Peyer's patch (tissue), 4 donors: ENCODE measurements around the gene RBM33. TPM values are rescaled to one million over a fixed set of nuclear protein-coding genes. Genes with fewer than 3 reads are reported as not detected.
"Not testable (repeated sequence)": the region's sequence is repeated elsewhere in the genome, so short reads cannot be mapped to it uniquely, and the experiment has no call there.

Experiments
- DNase-seq, 3 donors: peaks; one replicate each; pipeline ENCODE4 v3.0.0-alpha.2; 2017 to 2019
- H3K27ac ChIP-seq, 4 donors: fragments of 200-600 bp; sonication (generic); one replicate each; pipeline ENCODE4 v1.5.1; 2016 to 2019
- H3K27me3 ChIP-seq, 2 donors: fragments of 200-600 bp; sonication (generic); one replicate each; pipeline ENCODE4 v1.5.1; 2019
- H3K36me3 ChIP-seq, 3 donors: fragments of 200-600 bp; sonication (generic); one replicate each; pipeline ENCODE4 v1.5.1; 2016 to 2019
- H3K4me1 ChIP-seq, 4 donors: fragments of 200-600 bp; sonication (generic); one replicate each; pipeline ENCODE4 v1.5.1; 2016 to 2019
- H3K4me3 ChIP-seq, 4 donors: fragments of 200-600 bp; sonication (generic); 1 replicate in 3 of 4; 2 replicates in 1 of 4; pipeline ENCODE4 v1.5.1; 2016 to 2019; ENCODE audit warnings: mild to moderate bottlenecking in 1 of 4
- H3K9me3 ChIP-seq, 4 donors: fragments of 200-600 bp; sonication (generic); one replicate each; pipeline ENCODE4 v1.5.1; 2016 to 2019; ENCODE audit warnings: mild to moderate bottlenecking in 1 of 4
- POLR2A ChIP-seq, 2 donors: fragments of 450-650 bp; IDR thresholded peaks; one replicate each; pipeline ENCODE4 v1.5.1; 2017; ENCODE audit warnings: antibody characterized with exemption in 2 of 2, mild to moderate bottlenecking in 2 of 2, moderate library complexity in 2 of 2
- total RNA-seq, 4 donors: library from RNA; depleted of rRNA; stranded (reverse); fragments of >200 nt; gene quantifications; one replicate each; pipeline ENCODE4 v1.1.0, GENCODE V29; 2016
- TF ChIP-seq, protein P1 (sequence below), 6 experiments: fragments of 450-650 bp in 4 of 6; fragments of 200-600 bp in 2 of 6; sonication (generic) in 1 of 6; IDR thresholded peaks; one replicate each; pipeline ENCODE4 v1.5.1; 2017 to 2019; ENCODE audit warnings: antibody characterized with exemption in 6 of 6, mild to moderate bottlenecking in 3 of 6, moderate library complexity in 1 of 6

RBM33 gene
- total RNA-seq, 4 donors from 2014 or later = 87.4 to 191 (median 123) TPM

DNA sequence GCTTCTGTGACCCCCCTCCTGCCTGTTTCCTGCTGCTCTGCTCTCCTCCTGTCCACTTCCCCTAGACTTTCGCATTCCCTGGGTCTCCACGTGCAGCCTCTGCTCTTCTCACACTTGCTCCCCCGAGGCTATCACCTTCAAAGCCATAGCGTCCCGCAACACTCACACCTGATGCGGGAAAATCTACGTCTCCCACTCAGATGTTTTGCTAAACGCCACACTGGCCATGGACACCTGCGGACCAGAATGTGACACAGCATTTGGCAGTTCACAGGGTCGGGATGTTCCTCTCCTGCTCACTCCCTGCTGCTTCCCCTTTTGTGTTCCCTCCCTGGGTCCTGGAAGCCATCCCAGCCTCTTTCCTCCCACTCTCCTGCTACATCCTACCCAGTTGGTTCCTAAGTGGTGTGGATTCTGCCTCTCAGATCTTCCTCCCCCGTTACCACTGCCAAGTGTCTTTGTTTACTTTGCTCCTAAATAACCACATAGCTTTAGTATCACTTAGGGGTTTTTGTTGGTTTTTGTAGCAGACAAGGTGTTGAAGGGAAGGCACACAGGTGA is 33.7 kb upstream of the RBM33 start:
- Histone ChIP-seq H3K27me3 (no peaks in the 10 kb centered on the region), H3K27ac (no peak overlapping the region), H3K36me3 (no peaks in the 10 kb centered on the region), H3K4me1 (no peaks in the 10 kb centered on the region), H3K9me3 (no peaks in the 10 kb centered on the region), H3K4me3 (no peak overlapping the region)
- no peak for DNase-seq
- TF ChIP-seq, protein P1, sequence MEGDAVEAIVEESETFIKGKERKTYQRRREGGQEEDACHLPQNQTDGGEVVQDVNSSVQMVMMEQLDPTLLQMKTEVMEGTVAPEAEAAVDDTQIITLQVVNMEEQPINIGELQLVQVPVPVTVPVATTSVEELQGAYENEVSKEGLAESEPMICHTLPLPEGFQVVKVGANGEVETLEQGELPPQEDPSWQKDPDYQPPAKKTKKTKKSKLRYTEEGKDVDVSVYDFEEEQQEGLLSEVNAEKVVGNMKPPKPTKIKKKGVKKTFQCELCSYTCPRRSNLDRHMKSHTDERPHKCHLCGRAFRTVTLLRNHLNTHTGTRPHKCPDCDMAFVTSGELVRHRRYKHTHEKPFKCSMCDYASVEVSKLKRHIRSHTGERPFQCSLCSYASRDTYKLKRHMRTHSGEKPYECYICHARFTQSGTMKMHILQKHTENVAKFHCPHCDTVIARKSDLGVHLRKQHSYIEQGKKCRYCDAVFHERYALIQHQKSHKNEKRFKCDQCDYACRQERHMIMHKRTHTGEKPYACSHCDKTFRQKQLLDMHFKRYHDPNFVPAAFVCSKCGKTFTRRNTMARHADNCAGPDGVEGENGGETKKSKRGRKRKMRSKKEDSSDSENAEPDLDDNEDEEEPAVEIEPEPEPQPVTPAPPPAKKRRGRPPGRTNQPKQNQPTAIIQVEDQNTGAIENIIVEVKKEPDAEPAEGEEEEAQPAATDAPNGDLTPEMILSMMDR (IDR thresholded peaks at IDR 0.05) = no peak
- TF ChIP-seq POLR2A (IDR thresholded peaks at IDR 0.05) = no peak

DNA sequence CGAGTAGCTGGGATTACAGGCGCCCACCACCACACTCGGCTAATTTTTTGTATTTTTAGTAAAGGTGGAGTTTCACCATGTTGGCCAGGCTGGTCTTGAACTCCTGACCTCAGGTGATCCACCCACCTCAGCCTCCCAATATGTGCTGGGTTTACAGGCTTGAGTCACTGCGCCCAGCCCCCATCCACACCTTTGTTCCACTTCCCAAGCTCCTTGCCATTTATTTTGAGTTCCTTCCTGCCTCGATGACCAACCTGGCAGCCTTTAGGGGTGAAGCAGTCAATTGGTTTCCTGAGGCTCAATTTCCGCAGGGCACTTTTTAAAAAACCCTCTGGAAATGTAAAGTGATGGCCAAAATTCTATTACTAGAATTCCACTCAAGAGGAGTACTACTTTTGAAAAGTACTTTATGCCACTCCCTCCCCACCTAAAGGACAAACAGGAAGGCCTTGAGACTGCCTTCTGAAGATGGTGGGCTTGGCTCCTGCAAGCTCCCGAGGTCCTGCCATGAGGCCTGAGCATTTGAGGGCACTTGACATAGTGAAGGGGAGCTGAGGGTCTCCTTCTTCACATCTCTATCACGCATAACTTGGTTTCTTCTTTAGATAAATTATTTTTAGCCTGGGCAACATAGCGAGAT is 32.5 kb upstream of the RBM33 start:
- H3K27ac ChIP-seq = no peak overlapping the region
- DNase-seq = no peak
- no peak overlapping the region for H3K4me3 ChIP-seq
- H3K9me3 ChIP-seq = no peaks in the 10 kb centered on the region
- TF ChIP-seq POLR2A (IDR thresholded peaks at IDR 0.05) = no peak
- TF ChIP-seq, protein P1 (IDR thresholded peaks at IDR 0.05) = no peak
- no peaks in the 10 kb centered on the region for H3K4me1 ChIP-seq
- H3K27me3 ChIP-seq = no peaks in the 10 kb centered on the region
- no peaks in the 10 kb centered on the region for H3K36me3 ChIP-seq

- no peaks in the 10 kb centered on the region for H3K4me1 ChIP-seq
- no peaks in the 10 kb centered on the region for H3K36me3 ChIP-seq
- TF ChIP-seq POLR2A (IDR thresholded peaks at IDR 0.05) = no peak
- TF ChIP-seq, protein P1 (IDR thresholded peaks at IDR 0.05) = no peak
- no peak for DNase-seq
- no peaks in the 10 kb centered on the region for H3K27me3 ChIP-seq
- H3K4me3 ChIP-seq = no peak overlapping the region
- H3K27ac ChIP-seq = no peak overlapping the region
- H3K9me3 ChIP-seq = no peaks in the 10 kb centered on the region
These were observed 31.8 kb upstream of the RBM33 start for GRCh38 chr7:155612658-155613057.

GRCh38 chr7:155615085-155615484 is 29.4 kb upstream of the RBM33 start:
- DNase-seq, H3K27me3 ChIP-seq, H3K36me3 ChIP-seq, H3K4me3 ChIP-seq, H3K27ac ChIP-seq, H3K9me3 ChIP-seq: not testable (repeated sequence)
- peaks cover 0 to 11% (median 2%) of the 10 kb centered on the region in 4 donors for H3K4me1 ChIP-seq

DNA sequence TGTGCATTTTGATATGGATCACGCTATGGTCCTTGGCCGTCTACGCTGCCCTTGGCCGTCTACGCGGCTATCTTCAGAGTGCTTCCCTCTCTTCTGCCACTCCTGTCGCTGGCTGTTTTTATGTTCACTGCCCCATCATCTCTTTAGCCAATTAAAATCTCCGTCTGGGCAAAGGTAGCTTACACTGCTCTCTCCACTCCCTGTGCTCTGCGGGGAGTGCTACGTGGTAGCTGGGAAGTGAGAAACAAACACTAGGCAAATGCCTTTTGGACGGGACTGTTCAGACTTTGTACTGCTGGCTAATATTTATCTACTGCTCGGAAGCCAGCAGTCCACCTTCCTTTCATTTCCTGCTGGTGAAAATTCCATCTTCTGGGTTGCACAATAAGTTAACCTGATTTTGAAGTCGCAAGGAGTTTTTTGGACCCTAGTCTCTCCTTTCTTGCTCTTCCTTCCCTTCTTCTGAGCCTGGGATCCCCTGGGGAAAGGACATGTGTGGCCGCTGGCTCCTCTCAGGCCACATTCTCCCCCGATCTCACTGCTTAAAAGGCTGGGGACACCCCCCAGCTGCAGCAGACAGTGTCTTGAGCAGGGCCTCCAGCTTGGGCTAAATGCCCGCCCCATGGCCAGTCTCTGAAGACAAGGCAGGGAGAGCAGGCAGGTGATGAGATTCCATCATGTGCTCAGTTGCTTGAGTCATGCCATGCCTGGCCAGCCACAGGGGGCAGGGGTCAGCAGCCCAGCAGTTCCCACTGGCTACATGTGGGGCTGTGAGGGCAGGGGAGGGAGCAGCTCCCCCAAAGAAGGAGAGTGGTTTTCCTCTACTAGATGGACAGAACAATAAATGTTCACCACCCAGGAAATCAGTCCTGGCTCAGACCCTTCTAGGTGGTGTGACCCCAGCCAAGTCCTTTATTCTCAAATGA is 25.5 kb upstream of the RBM33 start:
- Histone ChIP-seq H3K4me3 (peak overlapping the region in 2 of 4 donors; percentile 0 to 16), H3K9me3 (no peaks in the 10 kb centered on the region), H3K27ac (peak overlapping the region in 3 of 4 donors; percentile 67 to 87 (median 82)), H3K4me1 (peaks cover 0 to 11% (median 2%) of the 10 kb centered on the region in 4 donors), H3K27me3 (no peaks in the 10 kb centered on the region), H3K36me3 (no peaks in the 10 kb centered on the region)
- peak in 1 of 2 donors; percentile 73 for TF ChIP-seq POLR2A (IDR thresholded peaks at IDR 0.05)
- TF ChIP-seq, protein P1 (IDR thresholded peaks at IDR 0.05) = peak in 2 of 6 experiments; percentile 5 to 16
- peak in 2 of 3 donors; percentile 71 to 87 for DNase-seq
